Measurements from ENCODE around the gene SIM2. TPM values are rescaled to one million over a fixed set of nuclear protein-coding genes. Genes with fewer than 3 reads are reported as not detected.

The SIM2 gene
- polyA plus RNA-seq, 1 donor = 19.9 TPM

DNA sequence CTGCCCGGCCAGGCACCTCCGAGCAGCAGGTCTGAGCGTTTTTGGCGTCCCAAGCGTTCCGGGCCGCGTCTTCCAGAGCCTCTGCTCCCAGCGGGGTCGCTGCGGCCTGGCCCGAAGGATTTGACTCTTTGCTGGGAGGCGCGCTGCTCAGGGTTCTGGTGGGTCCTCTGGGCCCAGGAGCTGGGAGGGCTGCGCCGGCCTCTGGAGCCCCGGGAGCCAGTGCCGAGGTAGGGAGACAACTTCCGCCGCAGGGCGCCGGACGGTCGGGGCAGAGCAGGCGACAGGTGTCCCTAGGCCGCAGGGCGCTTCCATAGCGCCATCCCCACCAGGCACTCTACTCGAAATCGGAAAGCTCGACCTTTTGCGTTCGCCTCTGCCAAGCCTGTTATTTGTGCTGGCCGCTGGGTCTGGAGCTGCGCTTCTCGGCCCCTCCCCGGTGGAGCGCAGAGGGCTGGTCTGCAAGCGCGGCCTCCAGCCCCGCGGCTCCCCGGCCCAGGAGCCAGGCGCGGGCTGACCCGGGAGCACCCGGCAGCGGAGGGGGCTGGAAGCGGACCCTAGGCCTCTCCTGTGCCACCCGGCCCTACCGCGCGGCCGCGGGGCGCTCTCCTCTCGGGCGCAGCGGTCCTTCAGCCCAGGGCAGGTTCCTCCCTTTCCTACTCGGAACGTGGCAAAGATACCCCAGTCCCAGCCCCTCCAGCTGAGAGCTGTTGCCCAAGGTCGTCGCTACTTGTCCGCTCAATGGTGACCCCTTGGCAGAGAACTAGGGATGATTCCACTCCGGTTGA, 2.2 kb downstream of the SIM2 start:
- no peak for DNase-seq

- no peak for DNase-seq
Measured at GRCh38 chr21:36701756-36702621, 3.1 kb downstream of the SIM2 start.

GRCh38 chr21:36702622-36702968, 3.7 kb downstream of the SIM2 start:
- DNase-seq = no peak

DNA sequence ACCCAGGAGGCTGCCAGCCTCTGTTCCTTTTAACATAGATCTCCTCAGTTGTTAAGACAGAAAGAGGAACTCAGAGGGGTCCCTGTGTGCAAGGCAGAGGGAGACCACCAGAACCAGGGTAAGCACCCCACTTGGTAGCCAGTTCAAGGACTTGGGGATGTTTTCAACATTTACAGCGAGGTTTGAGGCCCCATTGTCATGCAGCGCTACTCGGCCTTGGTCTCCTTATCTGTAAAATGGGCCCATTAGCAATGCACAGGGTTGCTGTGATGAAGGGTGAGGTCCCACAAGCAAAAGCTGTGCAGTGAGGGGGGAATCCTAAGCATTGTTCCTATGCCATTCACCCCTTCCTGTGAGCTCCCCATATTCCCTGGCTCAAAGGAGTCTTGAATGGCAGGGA, 4.2 kb downstream of the SIM2 start:
- no peak for DNase-seq

DNA sequence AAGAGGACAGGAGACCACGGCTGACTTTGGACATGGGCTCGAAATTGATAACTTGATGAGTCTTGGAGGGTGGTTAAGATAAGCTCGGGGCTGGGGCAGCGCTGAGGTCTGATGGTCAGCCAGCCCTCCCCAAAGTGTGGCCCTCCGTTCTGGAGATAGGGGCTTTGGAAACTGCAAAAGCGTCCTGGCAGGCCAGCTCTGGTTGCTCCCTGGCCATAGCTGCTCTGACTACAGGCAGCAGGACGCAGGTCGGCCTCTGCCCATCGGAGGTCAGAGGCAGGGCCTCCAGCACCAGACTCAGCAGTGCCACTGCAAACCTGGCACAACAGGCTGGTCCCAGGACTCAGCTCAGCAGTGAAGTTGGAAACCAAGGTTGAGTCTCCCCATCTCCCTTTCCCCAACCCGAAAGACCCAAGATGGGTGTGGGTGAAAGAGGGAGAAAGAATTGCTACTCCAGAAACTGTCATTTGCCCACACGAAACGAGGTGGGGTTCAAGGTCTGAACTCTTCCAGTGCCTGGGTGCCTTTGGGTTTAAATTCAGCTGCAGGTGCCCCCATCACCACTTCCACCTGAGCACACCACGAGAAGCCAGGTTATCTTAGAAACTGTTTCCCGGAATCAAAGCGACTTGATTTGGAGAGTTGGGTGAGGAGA, 4.8 kb downstream of the SIM2 start:
- no peak for DNase-seq

DNA sequence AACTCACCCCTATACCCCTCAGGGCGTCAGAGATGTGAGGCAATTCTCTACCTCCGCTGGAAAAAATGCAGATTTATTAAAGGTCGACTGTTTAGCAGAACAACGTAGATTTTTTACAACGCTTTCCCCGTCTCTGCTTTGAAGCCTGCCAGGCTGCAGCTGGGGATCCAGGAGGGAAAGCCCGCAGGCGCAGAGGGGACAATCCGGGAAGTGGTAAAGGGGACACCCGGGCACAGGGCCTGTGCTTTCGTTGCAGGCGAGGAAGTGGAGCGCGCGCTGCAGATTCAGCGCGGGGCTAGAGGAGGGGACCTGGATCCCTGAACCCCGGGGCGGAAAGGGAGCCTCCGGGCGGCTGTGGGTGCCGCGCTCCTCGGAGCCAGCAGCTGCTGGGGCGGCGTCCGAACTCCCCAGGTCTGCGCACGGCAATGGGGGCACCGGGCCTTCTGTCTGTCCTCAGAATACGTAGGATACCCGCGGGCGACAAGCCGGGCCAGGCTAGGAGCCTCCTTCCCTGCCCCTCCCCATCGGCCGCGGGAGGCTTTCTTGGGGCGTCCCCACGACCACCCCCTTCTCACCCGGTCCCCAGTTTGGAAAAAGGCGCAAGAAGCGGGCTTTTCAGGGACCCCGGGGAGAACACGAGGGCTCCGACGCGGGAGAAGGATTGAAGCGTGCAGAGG, 5.5 kb downstream of the SIM2 start:
- no peak for DNase-seq

DNA sequence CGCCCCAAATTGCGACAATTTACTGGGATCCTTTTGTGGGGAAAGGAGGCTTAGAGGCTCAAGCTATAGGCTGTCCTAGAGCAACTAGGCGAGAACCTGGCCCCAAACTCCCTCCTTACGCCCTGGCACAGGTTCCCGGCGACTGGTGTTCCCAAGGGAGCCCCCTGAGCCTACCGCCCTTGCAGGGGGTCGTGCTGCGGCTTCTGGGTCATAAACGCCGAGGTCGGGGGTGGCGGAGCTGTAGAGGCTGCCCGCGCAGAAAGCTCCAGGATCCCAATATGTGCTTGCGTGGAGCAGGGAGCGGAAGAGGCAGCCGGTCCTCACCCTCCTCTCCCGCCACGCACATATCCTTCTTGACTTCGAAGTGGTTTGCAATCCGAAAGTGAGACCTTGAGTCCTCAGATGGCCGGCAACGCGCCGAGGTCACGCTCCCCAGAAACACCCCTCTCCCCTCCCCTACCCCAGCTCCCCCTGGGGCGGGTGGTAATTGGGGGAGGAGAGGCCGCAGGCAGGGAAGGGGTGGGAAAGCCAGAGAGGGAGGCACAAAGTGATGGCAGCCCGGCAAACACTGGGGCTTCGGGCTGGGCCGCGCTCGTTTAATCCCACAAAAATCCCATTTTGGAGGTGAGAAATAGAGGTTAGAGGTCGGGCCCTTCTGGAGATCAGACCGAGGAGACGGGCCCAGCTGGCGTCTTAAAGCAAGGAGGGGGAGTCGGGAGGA, 6.2 kb downstream of the SIM2 start:
- DNase-seq = no peak

GRCh38 chr21:36705679-36706481, 7.0 kb downstream of the SIM2 start:
- no peak for DNase-seq

DNA sequence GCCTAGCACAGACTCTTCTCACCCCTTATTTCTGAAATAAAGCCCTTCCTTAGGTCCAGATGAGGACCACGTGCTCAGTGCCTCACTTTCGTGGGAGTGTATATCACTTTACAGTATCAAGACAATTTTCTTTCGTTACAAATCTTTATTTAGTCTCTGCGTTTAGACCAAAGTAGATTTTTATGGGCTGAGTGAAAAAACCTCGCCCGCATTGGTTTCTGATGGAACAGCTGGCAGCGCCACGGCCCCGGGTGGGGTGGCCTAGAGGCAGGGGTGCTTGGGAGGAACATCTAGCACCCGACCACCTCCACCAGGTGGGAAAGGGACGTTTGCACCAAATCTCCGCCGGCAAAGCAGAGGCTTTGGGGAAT, 7.6 kb downstream of the SIM2 start:
- no peak for DNase-seq

GRCh38 chr21:36706951-36707762, 8.2 kb downstream of the SIM2 start:
- no peak for DNase-seq

- no peak for DNase-seq
Measured at GRCh38 chr21:36707763-36708285, 8.9 kb downstream of the SIM2 start.

DNA sequence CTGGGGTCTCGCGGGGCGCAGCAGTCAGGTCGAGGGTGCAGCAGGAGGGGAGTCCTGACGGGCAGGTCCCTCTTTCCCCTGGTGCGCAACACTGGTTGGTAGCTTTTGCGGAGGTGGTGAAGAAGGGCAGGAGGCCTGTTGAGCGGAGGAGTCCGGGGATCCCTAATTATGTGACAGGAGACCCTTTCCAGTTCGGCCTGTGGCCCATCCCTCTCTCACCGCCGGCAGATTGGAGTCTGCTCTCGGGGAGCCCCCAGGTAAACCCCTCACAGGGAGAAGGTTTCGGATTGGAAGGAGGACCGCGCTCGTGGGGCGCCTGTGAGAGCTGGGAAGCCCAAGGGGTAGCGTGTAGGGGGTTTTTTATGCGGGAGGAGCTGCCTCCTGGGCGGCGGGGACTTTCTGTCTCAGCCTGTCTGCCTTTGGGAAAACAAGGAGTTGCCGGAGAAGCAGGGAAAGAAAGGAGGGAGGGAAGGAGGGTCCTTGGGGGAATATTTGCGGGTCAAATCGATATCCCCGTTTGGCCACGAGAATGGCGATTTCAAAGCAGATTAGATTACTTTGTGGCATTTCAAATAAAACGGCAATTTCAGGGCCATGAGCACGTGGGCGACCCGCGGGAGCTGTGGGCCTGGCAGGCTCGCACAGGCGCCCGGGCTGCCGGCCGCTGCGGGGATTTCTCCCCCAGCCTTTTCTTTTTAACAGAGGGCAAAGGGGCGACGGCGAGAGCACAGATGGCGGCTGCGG, 9.5 kb downstream of the SIM2 start:
- DNase-seq = no peak

- DNase-seq = no peak
Measured at GRCh38 chr21:36709030-36709867, 10.3 kb downstream of the SIM2 start.

DNA sequence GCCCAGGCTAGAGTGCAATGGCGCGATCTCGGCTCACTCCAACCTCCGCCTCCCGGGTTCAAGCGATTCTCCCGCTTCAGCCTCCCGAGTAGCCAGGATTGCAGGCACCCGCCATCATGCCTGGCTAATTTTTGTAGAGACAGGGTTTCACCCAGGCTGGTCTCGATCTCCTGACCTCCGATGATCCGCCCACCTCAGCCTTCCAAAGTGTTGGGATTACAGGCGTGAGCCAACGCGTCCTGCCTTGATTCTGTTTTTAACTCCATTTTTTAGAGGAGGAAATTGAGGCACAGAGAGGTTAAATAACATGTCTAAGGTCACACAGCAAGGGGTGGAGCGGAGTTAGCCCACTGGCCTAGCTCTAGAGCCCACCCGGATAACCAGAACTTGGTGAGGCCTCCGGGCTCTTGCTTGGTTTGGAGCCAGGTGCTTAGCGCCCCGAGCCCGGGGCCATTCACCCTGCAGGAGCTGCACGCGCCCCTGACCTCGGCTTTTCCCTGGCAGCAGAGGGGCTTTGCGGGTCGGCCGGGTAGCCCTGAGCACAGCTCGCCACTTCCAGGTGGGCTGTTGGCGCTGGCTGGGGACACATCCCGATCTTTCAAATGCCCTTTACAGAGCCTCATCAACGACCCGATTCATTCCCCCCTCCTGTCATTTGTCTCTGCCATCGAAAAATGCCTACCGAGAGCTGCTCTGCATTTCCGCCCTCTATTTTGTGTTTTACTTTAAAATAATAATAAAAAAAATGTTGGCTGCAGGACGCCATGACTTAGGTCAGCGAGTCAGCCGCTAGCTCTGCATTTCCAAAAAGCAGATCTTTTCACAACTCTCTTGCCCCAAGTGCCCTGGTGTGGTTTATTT, 11.2 kb downstream of the SIM2 start:
- no peak for DNase-seq

GRCh38 chr21:36710729-36711048, 11.8 kb downstream of the SIM2 start:
- DNase-seq = no peak

DNA sequence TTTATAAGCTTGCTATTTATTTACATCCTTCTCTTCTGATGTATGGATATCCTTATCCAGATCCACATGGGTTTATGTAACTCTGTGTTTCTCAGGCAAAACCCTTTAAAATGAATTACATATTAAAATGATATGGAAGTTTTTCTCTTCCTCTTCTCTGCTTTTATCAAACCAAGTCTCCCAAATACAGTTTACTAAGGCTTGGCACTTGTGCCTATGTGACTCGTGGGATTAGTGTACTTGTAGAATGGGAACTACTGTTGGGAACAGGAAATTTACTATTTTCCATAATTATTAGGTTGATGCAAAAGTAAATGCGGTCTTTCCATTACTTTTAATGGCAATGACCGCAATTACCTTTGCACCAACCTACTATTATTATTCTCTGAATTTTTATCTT, 14.8 kb downstream of the SIM2 start:
- no peak for DNase-seq

- no peak for DNase-seq
Measured at GRCh38 chr21:36716387-36716786, 17.5 kb downstream of the SIM2 start.

- DNase-seq = no peak
Measured at GRCh38 chr21:36716836-36717235, 17.9 kb downstream of the SIM2 start.
